ENCODE results near the gene HEPHL1.
"Not testable (repeated sequence)": the region's sequence is repeated elsewhere in the genome, so short reads cannot be mapped to it uniquely, and the experiment has no call there.

Gene HEPHL1

GRCh38 chr11:94111241-94111640 lies 90.1 kb downstream of the HEPHL1 start:
- no peak for TF ChIP-seq CTCF (conservative IDR thresholded peaks at IDR 0.05; ENCODE audit: control insufficient read depth, insufficient read depth, low read depth, low read length)
- no peak overlapping the region for H3K4me3 ChIP-seq (ENCODE audit: control insufficient read depth, low read depth, low read length)

DNA sequence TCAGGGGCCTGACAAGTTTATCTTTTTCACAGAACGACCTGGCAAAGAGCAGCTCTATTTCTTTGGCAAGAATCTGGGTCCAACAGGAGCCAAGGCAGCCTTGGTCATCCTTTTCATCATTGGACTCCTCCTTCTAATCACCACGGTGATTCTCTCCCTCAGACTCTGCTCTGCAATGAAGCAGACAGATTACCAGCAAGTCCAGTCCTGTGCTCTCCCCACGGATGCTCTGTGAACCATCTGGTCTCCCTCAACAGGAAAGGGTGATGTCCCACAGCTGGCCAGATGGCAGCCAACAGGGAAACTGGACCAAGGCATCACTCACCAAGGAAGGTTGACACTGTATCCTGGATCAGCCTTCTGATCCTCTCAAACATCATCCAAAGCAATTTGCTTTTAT lies 90.5 kb downstream of the HEPHL1 start:
- DNase-seq (ENCODE audit: low read depth), result no peak
- no peak overlapping the region for H3K4me3 ChIP-seq (ENCODE audit: control insufficient read depth, low read depth, low read length)
- no peak for TF ChIP-seq CTCF (conservative IDR thresholded peaks at IDR 0.05; ENCODE audit: control insufficient read depth, insufficient read depth, low read depth, low read length)

More at GRCh38 chr11:94111241-94111640, 90.1 kb downstream of the HEPHL1 start:
- DNase-seq (ENCODE audit: low read depth), result no peak

DNA sequence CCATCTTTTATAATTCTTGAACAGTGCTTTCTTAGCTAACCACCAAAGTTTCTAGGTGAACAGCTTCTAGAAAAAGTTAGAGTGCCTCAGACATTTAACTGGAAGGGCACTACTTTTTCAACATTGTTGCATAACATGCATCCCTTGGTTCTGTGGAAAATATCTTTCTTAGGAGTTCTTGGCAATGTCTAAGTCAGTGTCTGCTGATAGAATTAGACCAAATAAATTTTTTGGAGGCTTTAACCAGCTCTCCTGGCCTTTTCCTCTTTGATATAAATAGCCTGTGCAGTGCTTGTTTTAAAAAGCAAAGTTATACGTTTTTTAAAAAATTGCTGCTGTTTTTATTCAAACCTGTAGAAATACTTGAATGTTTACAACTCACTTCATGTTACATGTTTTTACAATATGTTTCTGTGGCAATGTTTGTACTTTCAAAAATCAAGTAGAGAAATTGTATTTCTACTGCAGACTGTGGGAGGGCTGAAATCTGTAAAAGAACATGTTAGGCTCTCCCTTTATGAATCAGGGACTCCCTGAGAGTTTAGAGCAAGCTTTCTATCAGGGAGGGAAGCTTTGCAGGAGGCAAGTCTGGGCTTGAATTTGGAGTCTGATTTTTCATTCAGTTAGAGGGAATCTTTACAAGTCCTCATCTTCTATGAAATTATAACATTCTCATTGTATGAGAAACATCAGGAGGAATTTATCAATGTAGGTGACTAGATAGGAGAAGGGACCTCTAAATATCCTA lies 91.2 kb downstream of the HEPHL1 start:
- H3K4me3 ChIP-seq (ENCODE audit: control insufficient read depth, low read depth, low read length), result no peak overlapping the region
- TF ChIP-seq CTCF (conservative IDR thresholded peaks at IDR 0.05; ENCODE audit: control insufficient read depth, insufficient read depth, low read depth, low read length), result no peak
- no peak for DNase-seq (ENCODE audit: low read depth)

DNA sequence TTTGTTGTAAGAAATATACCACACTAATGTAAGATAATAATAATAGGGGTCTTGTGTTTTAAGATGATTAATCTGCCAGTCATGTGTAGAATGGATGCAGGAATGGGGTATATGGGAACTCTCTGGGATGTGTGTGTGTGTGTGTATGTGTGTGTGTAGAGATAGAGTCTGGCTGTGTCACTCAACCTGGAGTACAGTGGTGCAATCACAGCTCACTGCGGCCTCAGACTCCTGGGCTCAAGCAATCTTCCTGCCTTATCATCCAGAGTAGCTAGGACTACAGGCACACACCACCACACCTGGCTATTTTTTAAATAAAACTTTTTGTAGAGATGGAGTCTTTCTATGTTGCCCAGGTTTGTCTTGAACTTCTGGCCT lies 96.0 kb downstream of the HEPHL1 start:
- DNase-seq (ENCODE audit: low read depth), result no peak
- no peak for TF ChIP-seq CTCF (conservative IDR thresholded peaks at IDR 0.05; ENCODE audit: control insufficient read depth, insufficient read depth, low read depth, low read length)
- H3K4me3 ChIP-seq (ENCODE audit: control insufficient read depth, low read depth, low read length), result no peak overlapping the region

GRCh38 chr11:94117871-94118270 lies 96.7 kb downstream of the HEPHL1 start:
- no peak for DNase-seq (ENCODE audit: low read depth)
- TF ChIP-seq CTCF (conservative IDR thresholded peaks at IDR 0.05; ENCODE audit: control insufficient read depth, insufficient read depth, low read depth, low read length), result no peak
- H3K4me3 ChIP-seq (ENCODE audit: control insufficient read depth, low read depth, low read length), result no peak overlapping the region

- H3K4me3 ChIP-seq (ENCODE audit: control insufficient read depth, low read depth, low read length); DNase-seq (ENCODE audit: low read depth): not testable (repeated sequence)
Measured at GRCh38 chr11:94119676-94120075, 98.5 kb downstream of the HEPHL1 start.

GRCh38 chr11:94120516-94120915 lies 99.4 kb downstream of the HEPHL1 start:
- not testable (repeated sequence) for DNase-seq (ENCODE audit: low read depth); H3K4me3 ChIP-seq (ENCODE audit: control insufficient read depth, low read depth, low read length)

- no peak overlapping the region for H3K4me3 ChIP-seq (ENCODE audit: control insufficient read depth, low read depth, low read length)
- DNase-seq (ENCODE audit: low read depth), result peak; percentile 52
- TF ChIP-seq CTCF (conservative IDR thresholded peaks at IDR 0.05; ENCODE audit: control insufficient read depth, insufficient read depth, low read depth, low read length), result no peak
Measured at GRCh38 chr11:94120946-94121345, 99.8 kb downstream of the HEPHL1 start.
